ENCODE results near the gene CRHR1.

GRCh38 chr17:45756266-45756991, 27.7 kb upstream of the CRHR1 start:
- TF ChIP-seq CTCF (IDR thresholded peaks at IDR 0.05; ENCODE audit: low read length) (no peak), EZH2 (optimal IDR thresholded peaks at IDR 0.05; ENCODE audit: low read depth, low read length) (no peak), EZH2phosphoT487 (IDR thresholded peaks at IDR 0.05; ENCODE audit: low read length) (no peak)
